ENCODE measurements around the gene TATDN2. TPM values are rescaled to one million over a fixed set of nuclear protein-coding genes. Genes with fewer than 3 reads are reported as not detected.

TATDN2 gene
- total and polyA plus RNA-seq, 2 experiments from 2014 or later, result 4.6 to 8.4 TPM

GRCh38 chr3:10289787-10290355 lies 41.6 kb downstream of the TATDN2 start:
- H3F3A ChIP-seq (ENCODE audit: insufficient read depth), result peaks cover 6% of the 10 kb centered on the region; the same call in 1 of the 2 replicates
- WGBS, 2 experiments (ENCODE audit: low coverage in 1 of 2, low lambda C conversion rate in 2 of 2, missing lambda C conversion rate in 2 of 2), result 86 to 94% methylated on average over 7 to 9 of the region's 9 CpGs
- no peak for TF ChIP-seq EZH2phosphoT487 (IDR thresholded peaks at IDR 0.05; ENCODE audit: insufficient read depth, low read depth)
- no peak for TF ChIP-seq EZH2 (IDR thresholded peaks at IDR 0.05; ENCODE audit: insufficient read depth, poor library complexity, severe bottlenecking)
- no peaks in the 10 kb centered on the region for H3K4me1 ChIP-seq (ENCODE audit: insufficient read depth)
- H4K20me1 ChIP-seq (ENCODE audit: insufficient read depth), result no peaks in the 10 kb centered on the region
- no peaks in the 10 kb centered on the region for H3K36me3 ChIP-seq (ENCODE audit: low read depth)
- H3K27me3 ChIP-seq (replicated peaks; ENCODE audit: insufficient read depth), result no peaks in the 10 kb centered on the region
- no peak overlapping the region for H3K9ac ChIP-seq
- no peak overlapping the region for H3K4me3 ChIP-seq
- H2AFZ ChIP-seq, result no peak overlapping the region
- DNase-seq, result no peak
- H3K4me2 ChIP-seq (ENCODE audit: unreplicated experiment), result no peak overlapping the region
- H3K27ac ChIP-seq, result no peak overlapping the region
- H3K79me2 ChIP-seq (ENCODE audit: insufficient read depth), result no peaks in the 10 kb centered on the region
- H3K9me3 ChIP-seq (ENCODE audit: low read depth), result no peaks in the 10 kb centered on the region
- no peaks in the 10 kb centered on the region for H3K9me2 ChIP-seq (ENCODE audit: insufficient read depth)
- in situ Hi-C loops (cut with MboI), result no loop called here

DNA sequence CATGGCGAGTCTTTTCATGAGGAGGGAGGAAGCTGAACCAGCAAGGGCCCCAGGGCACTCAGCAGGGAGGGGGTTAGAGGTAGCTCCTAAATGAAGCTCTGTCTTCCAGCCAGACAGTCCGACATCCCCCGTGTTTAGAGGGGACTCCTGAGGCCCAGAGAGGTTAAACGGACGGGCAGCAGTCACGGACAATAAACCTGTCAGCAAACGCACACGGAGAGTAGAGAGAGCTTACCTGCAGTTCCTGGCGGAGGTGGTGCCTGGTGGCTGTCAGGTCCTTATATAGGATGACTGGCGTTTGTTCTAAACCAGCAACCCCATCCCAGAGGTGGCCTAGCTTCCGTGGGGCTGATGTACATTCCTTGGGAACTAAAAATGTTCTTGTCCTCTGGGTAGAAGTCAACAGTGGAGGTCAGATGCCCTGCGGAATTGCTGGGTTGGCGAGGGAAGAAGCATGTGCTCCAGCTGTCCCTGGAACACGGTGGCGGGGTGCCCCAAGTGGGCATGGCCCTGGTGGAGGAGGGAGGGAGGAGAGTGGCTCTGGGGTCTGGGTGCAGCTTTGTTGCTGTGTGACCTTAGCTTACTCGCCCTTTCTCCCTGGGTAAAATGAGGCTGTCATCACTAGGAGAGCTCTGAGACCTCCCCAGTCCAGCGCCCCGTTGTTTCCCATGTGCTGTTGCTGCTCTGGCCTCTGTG lies 42.4 kb downstream of the TATDN2 start:
- H3K27me3 ChIP-seq (replicated peaks; ENCODE audit: insufficient read depth), result no peaks in the 10 kb centered on the region
- H3K9me2 ChIP-seq (ENCODE audit: insufficient read depth), result no peaks in the 10 kb centered on the region
- no peak overlapping the region for H3K27ac ChIP-seq
- H2AFZ ChIP-seq, result no peak overlapping the region
- no peak overlapping the region for H3K4me2 ChIP-seq (ENCODE audit: unreplicated experiment)
- no peak for DNase-seq
- no peaks in the 10 kb centered on the region for H3K79me2 ChIP-seq (ENCODE audit: insufficient read depth)
- H3K36me3 ChIP-seq (ENCODE audit: low read depth), result no peaks in the 10 kb centered on the region
- no peaks in the 10 kb centered on the region for H3K4me1 ChIP-seq (ENCODE audit: insufficient read depth)
- peaks cover 11% of the 10 kb centered on the region; the same call in 1 of the 2 replicates for H3F3A ChIP-seq (ENCODE audit: insufficient read depth)
- no peaks in the 10 kb centered on the region for H4K20me1 ChIP-seq (ENCODE audit: insufficient read depth)
- no peak overlapping the region for H3K9ac ChIP-seq
- no peaks in the 10 kb centered on the region for H3K9me3 ChIP-seq (ENCODE audit: low read depth)
- in situ Hi-C loops (cut with MboI), result no loop called here
- 69 to 70% methylated on average over 18 of the region's 18 CpGs for WGBS, 2 experiments (ENCODE audit: low coverage in 1 of 2, low lambda C conversion rate in 2 of 2, missing lambda C conversion rate in 2 of 2)
- TF ChIP-seq EZH2 (IDR thresholded peaks at IDR 0.05; ENCODE audit: insufficient read depth, poor library complexity, severe bottlenecking) (no peak), EZH2phosphoT487 (IDR thresholded peaks at IDR 0.05; ENCODE audit: insufficient read depth, low read depth) (no peak)
- no peak overlapping the region for H3K4me3 ChIP-seq

- Histone ChIP-seq H3K9me3 (ENCODE audit: low read depth) (no peaks in the 10 kb centered on the region), H2AFZ (no peak overlapping the region)
- WGBS, 2 experiments (ENCODE audit: low coverage in 1 of 2, low lambda C conversion rate in 2 of 2, missing lambda C conversion rate in 2 of 2), result 89% methylated on average over 5 to 6 of the region's 6 CpGs
These were observed 43.4 kb downstream of the TATDN2 start for GRCh38 chr3:10291641-10292040.

GRCh38 chr3:10292505-10293419 lies 44.5 kb downstream of the TATDN2 start, which contains the start of gene GHRL:
Gene GHRL (minus strand): TSS chr3:10292947. CDS start chr3:10290180, 2,767 bp downstream.
- TF ChIP-seq EZH2phosphoT487 (IDR thresholded peaks at IDR 0.05; ENCODE audit: insufficient read depth, low read depth) (no peak), EZH2 (IDR thresholded peaks at IDR 0.05; ENCODE audit: insufficient read depth, poor library complexity, severe bottlenecking) (no peak)
- Histone ChIP-seq H3K79me2 (ENCODE audit: insufficient read depth) (no peaks in the 10 kb centered on the region), H3F3A (ENCODE audit: insufficient read depth) (peaks cover 11% of the 10 kb centered on the region; the same call in 1 of the 2 replicates), H3K9ac (no peak within 1 kb of the TSS), H2AFZ (no peak within 1 kb of the TSS), H3K36me3 (ENCODE audit: low read depth) (no peaks in the 10 kb centered on the region), H3K27ac (no peak within 1 kb of the TSS), H3K9me3 (ENCODE audit: low read depth) (no peaks in the 10 kb centered on the region), H3K4me2 (ENCODE audit: unreplicated experiment) (no peak within 1 kb of the TSS), H4K20me1 (ENCODE audit: insufficient read depth) (no peaks in the 10 kb centered on the region), H3K4me3 (no peak within 1 kb of the TSS), H3K4me1 (ENCODE audit: insufficient read depth) (no peaks in the 10 kb centered on the region), H3K9me2 (ENCODE audit: insufficient read depth) (no peaks in the 10 kb centered on the region), H3K27me3 (replicated peaks; ENCODE audit: insufficient read depth) (no peaks in the 10 kb centered on the region)
- WGBS, 2 experiments (ENCODE audit: low coverage in 1 of 2, low lambda C conversion rate in 2 of 2, missing lambda C conversion rate in 2 of 2), result 95 to 96% methylated on average over 12 of the region's 12 CpGs
- in situ Hi-C loops (cut with MboI), result no loop called here
- DNase-seq, result no peak

More at GRCh38 chr3:10291641-10292040, 43.4 kb downstream of the TATDN2 start:
- Histone ChIP-seq H3K36me3 (ENCODE audit: low read depth) (no peaks in the 10 kb centered on the region), H3F3A (ENCODE audit: insufficient read depth) (peaks cover 11% of the 10 kb centered on the region; the same call in 1 of the 2 replicates), H3K4me3 (no peak overlapping the region), H3K27me3 (replicated peaks; ENCODE audit: insufficient read depth) (no peaks in the 10 kb centered on the region), H3K27ac (no peak overlapping the region), H4K20me1 (ENCODE audit: insufficient read depth) (no peaks in the 10 kb centered on the region), H3K79me2 (ENCODE audit: insufficient read depth) (no peaks in the 10 kb centered on the region), H3K4me1 (ENCODE audit: insufficient read depth) (no peaks in the 10 kb centered on the region), H3K4me2 (ENCODE audit: unreplicated experiment) (no peak overlapping the region), H3K9ac (no peak overlapping the region), H3K9me2 (ENCODE audit: insufficient read depth) (no peaks in the 10 kb centered on the region)
- in situ Hi-C loops (cut with MboI), result no loop called here
- no peak for DNase-seq
- TF ChIP-seq EZH2 (IDR thresholded peaks at IDR 0.05; ENCODE audit: insufficient read depth, poor library complexity, severe bottlenecking) (no peak), EZH2phosphoT487 (IDR thresholded peaks at IDR 0.05; ENCODE audit: insufficient read depth, low read depth) (no peak)

All from GM23248 (cell line).